Astrocyte (in vitro differentiated cells and primary cell): ENCODE results near the gene ZNF324B. TPM values are rescaled to one million over a fixed set of nuclear protein-coding genes. Genes with fewer than 3 reads are reported as not detected.

ENCODE experiments used
- DNase-seq: peaks from one replicate; pipeline ENCODE4 v3.0.0-alpha.2; 2010; ENCODE audit warnings: low read depth
- FAIRE-seq: peaks from 2 replicates; lab custom pipeline; 2011; peaks lifted over from hg19 to GRCh38; lab: Jason Lieb, UNC
- H2AFZ ChIP-seq: 2 replicates; pipeline ENCODE4 v1.6.0; 2012; ENCODE audit warnings: low read depth, low read length, inconsistent platforms
- H3K27ac ChIP-seq: 2 replicates; pipeline ENCODE4 v1.5.1; 2011; ENCODE audit warnings: low read depth, low read length, inconsistent platforms
- H3K27me3 ChIP-seq: 2 replicates; pipeline ENCODE4 v1.6.0; 2011; ENCODE audit warnings: low read length, inconsistent platforms; ENCODE audit not compliant: insufficient read depth
- H3K36me3 ChIP-seq: 2 replicates; pipeline ENCODE4 v1.5.1; 2011; ENCODE audit warnings: low read length, inconsistent platforms; ENCODE audit not compliant: insufficient read depth
- H3K4me1 ChIP-seq: 2 replicates; pipeline ENCODE4 v1.5.1; 2011; ENCODE audit warnings: low read length, inconsistent platforms; ENCODE audit not compliant: insufficient read depth
- H3K4me2 ChIP-seq: 2 replicates; pipeline ENCODE4 v1.6.0; 2012; ENCODE audit warnings: low read length, inconsistent platforms
- H3K4me3 ChIP-seq: 2 replicates; pipeline ENCODE4 v1.5.1; 2011; ENCODE audit warnings: low read depth, mild to moderate bottlenecking, low read length, inconsistent platforms; ENCODE audit not compliant: insufficient read depth
- H3K79me2 ChIP-seq: 2 replicates; pipeline ENCODE4 v1.6.0; 2012; ENCODE audit warnings: mild to moderate bottlenecking, low read length, inconsistent platforms; ENCODE audit not compliant: insufficient read depth
- H3K9ac ChIP-seq: 2 replicates; pipeline ENCODE4 v1.6.0; 2012; ENCODE audit warnings: mild to moderate bottlenecking, low read length, inconsistent platforms
- H3K9me3 ChIP-seq: 2 replicates; pipeline ENCODE4 v1.5.1; 2012; ENCODE audit warnings: low read depth, mild to moderate bottlenecking, low read length, inconsistent platforms; ENCODE audit not compliant: insufficient read depth
- H4K20me1 ChIP-seq: 2 replicates; pipeline ENCODE4 v1.6.0; 2012; ENCODE audit warnings: low read length, inconsistent platforms; ENCODE audit not compliant: insufficient read depth
- H3K27ac Mint-ChIP-seq: one replicate; pipeline ENCODE4 v1.8.0; 2021; ENCODE audit warnings: mild to moderate bottlenecking, mixed read lengths; ENCODE audit not compliant: unreplicated experiment
- H3K27me3 Mint-ChIP-seq: one replicate; pipeline ENCODE4 v1.8.0; 2021; ENCODE audit warnings: low read depth, mixed read lengths; ENCODE audit not compliant: unreplicated experiment
- H3K36me3 Mint-ChIP-seq: one replicate; pipeline ENCODE4 v1.8.0; 2021; ENCODE audit warnings: low read depth, mixed read lengths; ENCODE audit not compliant: unreplicated experiment
- H3K4me1 Mint-ChIP-seq: one replicate; pipeline ENCODE4 v1.8.0; 2021; ENCODE audit warnings: low read depth, mixed read lengths; ENCODE audit not compliant: unreplicated experiment
- H3K4me3 Mint-ChIP-seq: one replicate; pipeline ENCODE4 v1.8.0; 2021; ENCODE audit warnings: mild to moderate bottlenecking, moderate library complexity, mixed read lengths; ENCODE audit not compliant: unreplicated experiment
- H3K9me3 Mint-ChIP-seq: one replicate; pipeline ENCODE4 v1.8.0; 2021; ENCODE audit warnings: mild to moderate bottlenecking, mixed read lengths; ENCODE audit not compliant: unreplicated experiment
- EZH2 ChIP-seq: IDR thresholded peaks from 2 replicates; pipeline ENCODE4 v1.6.1; 2012; ENCODE audit warnings: mild to moderate bottlenecking, low read length, inconsistent platforms; ENCODE audit not compliant: insufficient read depth
- total RNA-seq: library from RNA; stranded (reverse); gene quantifications from 2 replicates; pipeline ENCODE4 v1.2.1, GENCODE V29; 2021
- TF ChIP-seq, protein P1 (sequence below): IDR thresholded peaks from 2 replicates; pipeline ENCODE4 v1.5.1; 2011; ENCODE audit warnings: low read depth, mild to moderate bottlenecking, inconsistent platforms, low read length, moderate library complexity; ENCODE audit not compliant: insufficient read depth

Gene ZNF324B
- total RNA-seq, 1 donor from 2014 or later = 4.9 TPM

DNA sequence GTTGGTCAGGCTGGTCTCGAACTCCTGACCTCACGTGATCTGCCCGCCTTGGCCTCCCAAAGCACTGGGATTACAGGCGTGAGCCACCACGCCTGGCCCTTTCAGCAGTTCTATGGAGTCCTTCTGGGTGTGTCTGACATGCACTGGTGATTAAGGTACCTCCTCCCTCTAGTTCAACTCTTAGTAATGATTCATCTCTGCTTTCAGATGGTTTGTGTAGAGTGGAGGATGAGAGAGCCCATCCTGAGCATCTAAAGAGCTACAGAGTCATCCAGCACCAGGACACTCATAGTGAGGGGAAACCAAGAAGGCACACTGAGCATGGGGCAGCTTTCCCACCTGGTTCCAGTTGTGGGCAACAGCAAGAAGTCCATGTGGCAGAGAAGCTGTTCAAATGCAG is 34.8 kb upstream of the ZNF324B start:
- H3K4me3 Mint-ChIP-seq = no peak overlapping the region
- Histone ChIP-seq H3K9me3 (peaks cover 32% of the 10 kb centered on the region), H3K27ac (no peak overlapping the region), H3K36me3 (peaks cover 38% of the 10 kb centered on the region), H3K79me2 (peaks cover 7% of the 10 kb centered on the region), H3K4me1 (no peaks in the 10 kb centered on the region), H3K9ac (no peak overlapping the region), H3K4me3 (no peak overlapping the region), H3K4me2 (no peak overlapping the region), H3K27me3 (no peaks in the 10 kb centered on the region), H2AFZ (no peak overlapping the region), H4K20me1 (no peaks in the 10 kb centered on the region)
- TF ChIP-seq, protein P1, sequence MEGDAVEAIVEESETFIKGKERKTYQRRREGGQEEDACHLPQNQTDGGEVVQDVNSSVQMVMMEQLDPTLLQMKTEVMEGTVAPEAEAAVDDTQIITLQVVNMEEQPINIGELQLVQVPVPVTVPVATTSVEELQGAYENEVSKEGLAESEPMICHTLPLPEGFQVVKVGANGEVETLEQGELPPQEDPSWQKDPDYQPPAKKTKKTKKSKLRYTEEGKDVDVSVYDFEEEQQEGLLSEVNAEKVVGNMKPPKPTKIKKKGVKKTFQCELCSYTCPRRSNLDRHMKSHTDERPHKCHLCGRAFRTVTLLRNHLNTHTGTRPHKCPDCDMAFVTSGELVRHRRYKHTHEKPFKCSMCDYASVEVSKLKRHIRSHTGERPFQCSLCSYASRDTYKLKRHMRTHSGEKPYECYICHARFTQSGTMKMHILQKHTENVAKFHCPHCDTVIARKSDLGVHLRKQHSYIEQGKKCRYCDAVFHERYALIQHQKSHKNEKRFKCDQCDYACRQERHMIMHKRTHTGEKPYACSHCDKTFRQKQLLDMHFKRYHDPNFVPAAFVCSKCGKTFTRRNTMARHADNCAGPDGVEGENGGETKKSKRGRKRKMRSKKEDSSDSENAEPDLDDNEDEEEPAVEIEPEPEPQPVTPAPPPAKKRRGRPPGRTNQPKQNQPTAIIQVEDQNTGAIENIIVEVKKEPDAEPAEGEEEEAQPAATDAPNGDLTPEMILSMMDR = no peak
- TF ChIP-seq EZH2 = no peak
- no peaks in the 10 kb centered on the region for H3K27me3 Mint-ChIP-seq
- DNase-seq (no peak), FAIRE-seq (no peak)
- H3K27ac Mint-ChIP-seq = no peak overlapping the region
- H3K9me3 Mint-ChIP-seq = peaks cover 4% of the 10 kb centered on the region
- no peaks in the 10 kb centered on the region for H3K4me1 Mint-ChIP-seq
- peaks cover 37% of the 10 kb centered on the region for H3K36me3 Mint-ChIP-seq

DNA sequence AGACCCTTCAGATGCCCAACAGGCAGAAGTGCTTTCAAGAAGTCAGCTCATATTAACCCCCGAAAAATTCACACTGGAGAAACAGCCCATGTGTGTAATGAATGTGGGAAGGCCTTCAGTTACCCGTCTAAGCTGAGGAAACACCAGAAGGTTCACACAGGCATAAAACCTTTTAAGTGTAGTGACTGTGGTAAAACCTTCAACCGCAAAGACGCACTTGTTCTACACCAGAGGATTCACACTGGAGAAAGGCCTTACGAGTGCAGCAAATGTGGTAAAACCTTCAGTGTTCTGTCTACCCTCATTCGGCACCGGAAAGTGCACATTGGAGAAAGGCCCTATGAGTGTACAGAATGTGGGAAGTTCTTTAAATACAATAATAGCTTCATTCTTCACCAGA is 34.4 kb upstream of the ZNF324B start:
- Mint-ChIP-seq H3K36me3 (peaks cover 37% of the 10 kb centered on the region), H3K9me3 (peaks cover 4% of the 10 kb centered on the region), H3K27ac (no peak overlapping the region), H3K27me3 (no peaks in the 10 kb centered on the region), H3K4me1 (no peaks in the 10 kb centered on the region), H3K4me3 (no peak overlapping the region)
- Histone ChIP-seq H3K4me1 (no peaks in the 10 kb centered on the region), H3K4me2 (no peak overlapping the region), H3K79me2 (peaks cover 7% of the 10 kb centered on the region), H2AFZ (no peak overlapping the region), H3K36me3 (peaks cover 38% of the 10 kb centered on the region), H3K27me3 (no peaks in the 10 kb centered on the region), H3K9ac (no peak overlapping the region), H3K9me3 (peaks cover 32% of the 10 kb centered on the region), H3K27ac (no peak overlapping the region), H4K20me1 (no peaks in the 10 kb centered on the region), H3K4me3 (no peak overlapping the region)
- TF ChIP-seq EZH2 = no peak
- TF ChIP-seq, protein P1 = no peak
- DNase-seq (no peak), FAIRE-seq (no peak)

DNA sequence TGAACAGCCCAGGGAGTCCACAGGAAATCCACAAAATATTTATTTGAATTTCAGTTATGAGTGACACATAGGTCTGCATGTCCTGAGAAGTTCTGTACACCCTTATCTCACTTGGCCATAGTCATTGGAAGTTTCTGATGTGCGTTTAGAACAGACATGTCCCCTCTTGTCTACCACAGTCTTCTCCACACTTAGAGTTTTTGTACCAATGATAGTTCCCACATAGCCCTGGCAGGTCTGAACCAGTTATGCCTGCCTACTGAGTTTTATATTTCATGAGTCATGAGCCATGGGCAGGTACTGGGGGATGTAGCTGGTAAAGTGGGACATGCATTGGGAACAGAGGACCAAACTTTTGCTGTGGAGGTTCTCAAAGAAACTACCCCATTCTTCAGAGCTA is 22.8 kb upstream of the ZNF324B start:
- FAIRE-seq (no peak), DNase-seq (no peak)
- Mint-ChIP-seq H3K4me3 (no peak overlapping the region), H3K27ac (no peak overlapping the region), H3K9me3 (peaks cover 46% of the 10 kb centered on the region), H3K4me1 (no peaks in the 10 kb centered on the region), H3K36me3 (peaks cover 43% of the 10 kb centered on the region), H3K27me3 (no peaks in the 10 kb centered on the region)
- H3K9me3 ChIP-seq = peaks cover 70% of the 10 kb centered on the region
- H3K9ac ChIP-seq = no peak overlapping the region
- H3K4me2 ChIP-seq = no peak overlapping the region
- no peaks in the 10 kb centered on the region for H3K79me2 ChIP-seq
- H3K36me3 ChIP-seq = peaks cover 18% of the 10 kb centered on the region
- H3K4me3 ChIP-seq = no peak overlapping the region
- no peaks in the 10 kb centered on the region for H3K4me1 ChIP-seq
- H4K20me1 ChIP-seq = no peaks in the 10 kb centered on the region
- H3K27ac ChIP-seq = no peak overlapping the region
- no peak for TF ChIP-seq EZH2
- TF ChIP-seq, protein P1 = no peak
- no peaks in the 10 kb centered on the region for H3K27me3 ChIP-seq
- no peak overlapping the region for H2AFZ ChIP-seq
